AG08395 (cell line): Measurements from ENCODE around the gene ACP1.
A peak's percentile ranks its signal among the peaks of the same experiment; 100 is the strongest.

Source experiments
- DNase-seq: peaks from one replicate; pipeline ENCODE4 v3.0.0; 2012; ENCODE audit warnings: mixed read lengths, low spot score

Gene ACP1

GRCh38 chr2:280650-281110, 15.9 kb downstream of the ACP1 start:
- no peak for DNase-seq

GRCh38 chr2:281381-281780, 16.6 kb downstream of the ACP1 start:
- no peak for DNase-seq

GRCh38 chr2:282371-283263, 17.9 kb downstream of the ACP1 start:
- no peak for DNase-seq

- no peak for DNase-seq
These were observed 19.4 kb downstream of the ACP1 start for GRCh38 chr2:283996-284794.

- DNase-seq, result no peak
These were observed 20.2 kb downstream of the ACP1 start for GRCh38 chr2:284896-285492.

GRCh38 chr2:285531-285930, 20.8 kb downstream of the ACP1 start:
- peak; percentile 83 for DNase-seq

GRCh38 chr2:286035-286434, 21.3 kb downstream of the ACP1 start:
- DNase-seq, result no peak

- no peak for DNase-seq
These were observed 22.1 kb downstream of the ACP1 start for GRCh38 chr2:286774-287392.

- peak; percentile 20 for DNase-seq
These were observed 22.7 kb downstream of the ACP1 start for GRCh38 chr2:287471-287885.

- DNase-seq, result no peak
These were observed 23.4 kb downstream of the ACP1 start, which contains the start of gene ALKAL2 for GRCh38 chr2:287911-288757. Gene ALKAL2, minus strand, starts transcription at chr2:288091. Its CDS starts 256 bp downstream, at chr2:287835.

GRCh38 chr2:288758-289361, 24.1 kb downstream of the ACP1 start:
- no peak for DNase-seq

- DNase-seq, result no peak
These were observed 24.8 kb downstream of the ACP1 start for GRCh38 chr2:289362-290089.

GRCh38 chr2:290090-290722, 25.5 kb downstream of the ACP1 start:
- peak; percentile 74 for DNase-seq

- no peak for DNase-seq
These were observed 30.3 kb downstream of the ACP1 start for GRCh38 chr2:295090-295489.

- no peak for DNase-seq
These were observed 31.6 kb downstream of the ACP1 start for GRCh38 chr2:296354-296753.

GRCh38 chr2:305366-305765, 40.6 kb downstream of the ACP1 start:
- DNase-seq, result no peak

- no peak for DNase-seq
These were observed 44.6 kb downstream of the ACP1 start for GRCh38 chr2:309148-309953.

GRCh38 chr2:309954-310510, 45.3 kb downstream of the ACP1 start:
- DNase-seq, result no peak
